Liver (tissue), 9 donors: Measurements from ENCODE around the gene NMUR2. TPM values are rescaled to one million over a fixed set of nuclear protein-coding genes. Genes with fewer than 3 reads are reported as not detected.

Experiments
- DNase-seq: peaks from one replicate; pipeline ENCODE4 v3.0.0-alpha.2; 2017; ENCODE audit warnings: low spot score
- H3K27ac ChIP-seq, 2 donors: one replicate each; pipeline ENCODE4 v1.7.0; 2013; ENCODE audit warnings: inconsistent platforms in 2 of 2, low read length in 2 of 2, control low read depth in 1 of 2, low read depth in 1 of 2, mild to moderate bottlenecking in 1 of 2
- H3K27me3 ChIP-seq, 4 donors: one replicate each; pipeline versions ENCODE4 v1.6.1 to v1.7.0; 2013; ENCODE audit warnings: low read length in 3 of 4, inconsistent platforms in 1 of 4, mild to moderate bottlenecking in 1 of 4, moderate library complexity in 1 of 4; ENCODE audit not compliant: control insufficient read depth in 4 of 4, insufficient read depth in 4 of 4
- H3K36me3 ChIP-seq, 4 donors: one replicate each; pipeline versions ENCODE4 v1.6.1 to v1.7.0; 2013; ENCODE audit warnings: low read length in 3 of 4, mild to moderate bottlenecking in 3 of 4, low read depth in 1 of 4, moderate library complexity in 1 of 4; ENCODE audit not compliant: control insufficient read depth in 4 of 4, insufficient read depth in 3 of 4
- H3K4me1 ChIP-seq, 4 donors: one replicate each; pipeline versions ENCODE4 v1.6.1 to v1.7.0; 2013; ENCODE audit warnings: low read length in 3 of 4, mild to moderate bottlenecking in 3 of 4, moderate library complexity in 1 of 4; ENCODE audit not compliant: control insufficient read depth in 4 of 4, insufficient read depth in 4 of 4
- H3K4me3 ChIP-seq, 3 donors: one replicate each; pipeline versions ENCODE4 v1.6.1 to v1.7.0; 2013; ENCODE audit warnings: low read length in 3 of 3, control low read depth in 1 of 3, low read depth in 1 of 3, mild to moderate bottlenecking in 1 of 3
- H3K9ac ChIP-seq, 2 donors: one replicate each; pipeline ENCODE4 v1.7.0; 2013; ENCODE audit warnings: low read length in 2 of 2, mild to moderate bottlenecking in 2 of 2, moderate library complexity in 2 of 2, control low read depth in 1 of 2, low read depth in 1 of 2
- H3K9me3 ChIP-seq, 4 donors: one replicate each; pipeline versions ENCODE4 v1.6.1 to v1.7.0; 2013; ENCODE audit warnings: low read length in 3 of 4; ENCODE audit not compliant: control insufficient read depth in 4 of 4
- ATF3 ChIP-seq: IDR thresholded peaks from 2 replicates; pipeline ENCODE4 v1.6.1; 2016; ENCODE audit warnings: antibody characterized with exemption
- FOXA1 ChIP-seq: IDR thresholded peaks from 2 replicates; pipeline ENCODE4 v1.6.1; 2016; ENCODE audit warnings: antibody characterized with exemption
- FOXA2 ChIP-seq: IDR thresholded peaks from 2 replicates; pipeline ENCODE4 v1.6.1; 2016; ENCODE audit warnings: antibody characterized with exemption
- GABPA ChIP-seq, 2 donors: IDR thresholded peaks in 1 of 2; conservative IDR thresholded peaks in 1 of 2; 2 replicates each; pipeline ENCODE4 v1.6.1; 2016; ENCODE audit warnings: antibody characterized with exemption in 2 of 2, mild to moderate bottlenecking in 1 of 2, moderate library complexity in 1 of 2
- HNF4G ChIP-seq: IDR thresholded peaks from 2 replicates; pipeline ENCODE4 v1.6.1; 2016; ENCODE audit warnings: antibody characterized with exemption
- JUND ChIP-seq, 2 donors: IDR thresholded peaks; 2 replicates each; pipeline ENCODE4 v1.6.1; 2016; ENCODE audit warnings: antibody characterized with exemption in 2 of 2
- MAX ChIP-seq: IDR thresholded peaks from 2 replicates; pipeline ENCODE4 v1.6.1; 2016; ENCODE audit warnings: antibody characterized with exemption
- NR2F2 ChIP-seq: IDR thresholded peaks from 2 replicates; pipeline ENCODE4 v1.6.1; 2016; ENCODE audit warnings: antibody characterized with exemption
- REST ChIP-seq: IDR thresholded peaks from 2 replicates; pipeline ENCODE4 v1.6.1; 2016; ENCODE audit warnings: antibody characterized with exemption, mild to moderate bottlenecking
- RXRA ChIP-seq, 2 donors: IDR thresholded peaks; 2 replicates each; pipeline ENCODE4 v1.6.1; 2017 to 2018; ENCODE audit warnings: antibody characterized with exemption in 2 of 2, mild to moderate bottlenecking in 1 of 2
- TAF1 ChIP-seq: conservative IDR thresholded peaks from 2 replicates; pipeline ENCODE4 v1.6.1; 2016; ENCODE audit warnings: antibody characterized with exemption, mild to moderate bottlenecking
- YY1 ChIP-seq: IDR thresholded peaks from 2 replicates; pipeline ENCODE4 v1.6.1; 2016; ENCODE audit warnings: antibody characterized with exemption, mild to moderate bottlenecking
- WGBS: extraction: QIAGEN DNeasy Blood & Tissue Kit; methylation state at CpG from one replicate; pipeline ENCODE4 v1.1.7; 2013; 5-methylcytosine and 5-hydroxymethylcytosine counted together
- polyA plus RNA-seq, 2 donors: library from polyadenylated mRNA; stranded (reverse) in 1 of 2; unstranded in 1 of 2; fragments of 200-250 nt in 1 of 2; fragments of >200 nt in 1 of 2; fragmentation: Nextera tagmentation in 1 of 2; extraction: Ambion mirVana in 1 of 2; gene quantifications; one replicate each; pipeline versions ENCODE4 v1.2.1 to v1.2.3, GENCODE V29; 2013 to 2015
- total RNA-seq, 2 donors: library from RNA; depleted of rRNA; stranded (reverse); fragments of >200 nt; gene quantifications; one replicate each; pipeline ENCODE4 v1.2.3, GENCODE V29; 2014
- TF ChIP-seq, protein P1 (sequence below): fragments of 150-350 bp; IDR thresholded peaks from 2 replicates; pipeline ENCODE4 v1.5.1; 2017; ENCODE audit warnings: improper control_type of control experiment, low read depth, low read length; ENCODE audit not compliant: missing input control
- donor health status: healthy.
- donor health status: healthy.
- donor health status: healthy.
- donor health status: healthy.
- donor health status: healthy.

NMUR2 gene
- total and polyA plus RNA-seq, 4 donors, result not detected

GRCh38 chr5:152425083-152425482 is 20.0 kb upstream of the NMUR2 start:
- WGBS, result 77% methylated on average over 2 of the region's 2 CpGs
- no peaks in the 10 kb centered on the region for H3K9me3 ChIP-seq

DNA sequence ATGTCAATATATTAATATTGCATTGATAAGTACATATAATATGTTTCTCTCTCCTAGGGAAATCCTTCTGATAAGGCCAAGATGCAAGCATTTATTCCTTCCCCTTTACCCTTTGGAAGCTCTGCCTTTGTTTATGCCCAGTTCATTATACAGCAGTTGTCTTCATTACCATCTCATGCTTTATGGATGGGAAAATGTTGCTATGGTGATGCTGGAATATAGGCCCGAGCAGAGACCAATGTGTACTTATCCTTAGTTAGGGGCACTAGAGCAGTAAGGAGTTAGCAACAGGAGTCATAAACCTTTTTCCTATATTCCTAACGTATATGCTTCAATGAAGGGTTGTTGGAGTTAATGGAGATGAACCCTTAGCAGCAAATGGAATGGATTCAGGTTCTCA is 19.4 kb upstream of the NMUR2 start:
- no peak overlapping the region for H3K9ac ChIP-seq
- H3K4me1 ChIP-seq, result no peaks in the 10 kb centered on the region
- H3K9me3 ChIP-seq, result no peaks in the 10 kb centered on the region
- no peak overlapping the region for H3K4me3 ChIP-seq
- no peak for DNase-seq
- WGBS, result 68% methylated on average over 2 of the region's 2 CpGs
- H3K36me3 ChIP-seq, result no peaks in the 10 kb centered on the region
- H3K27ac ChIP-seq, result no peak overlapping the region
- H3K27me3 ChIP-seq, result peaks cover 0 to 2% (median 0%) of the 10 kb centered on the region in 4 donors
- TF ChIP-seq FOXA2 (no peak), REST (no peak), NR2F2 (no peak), RXRA (IDR thresholded peaks at IDR 0.05) (no peak), FOXA1 (no peak), JUND (IDR thresholded peaks at IDR 0.05) (no peak), ATF3 (no peak), MAX (no peak), TAF1 (no peak), YY1 (no peak)
- TF ChIP-seq, protein P1, sequence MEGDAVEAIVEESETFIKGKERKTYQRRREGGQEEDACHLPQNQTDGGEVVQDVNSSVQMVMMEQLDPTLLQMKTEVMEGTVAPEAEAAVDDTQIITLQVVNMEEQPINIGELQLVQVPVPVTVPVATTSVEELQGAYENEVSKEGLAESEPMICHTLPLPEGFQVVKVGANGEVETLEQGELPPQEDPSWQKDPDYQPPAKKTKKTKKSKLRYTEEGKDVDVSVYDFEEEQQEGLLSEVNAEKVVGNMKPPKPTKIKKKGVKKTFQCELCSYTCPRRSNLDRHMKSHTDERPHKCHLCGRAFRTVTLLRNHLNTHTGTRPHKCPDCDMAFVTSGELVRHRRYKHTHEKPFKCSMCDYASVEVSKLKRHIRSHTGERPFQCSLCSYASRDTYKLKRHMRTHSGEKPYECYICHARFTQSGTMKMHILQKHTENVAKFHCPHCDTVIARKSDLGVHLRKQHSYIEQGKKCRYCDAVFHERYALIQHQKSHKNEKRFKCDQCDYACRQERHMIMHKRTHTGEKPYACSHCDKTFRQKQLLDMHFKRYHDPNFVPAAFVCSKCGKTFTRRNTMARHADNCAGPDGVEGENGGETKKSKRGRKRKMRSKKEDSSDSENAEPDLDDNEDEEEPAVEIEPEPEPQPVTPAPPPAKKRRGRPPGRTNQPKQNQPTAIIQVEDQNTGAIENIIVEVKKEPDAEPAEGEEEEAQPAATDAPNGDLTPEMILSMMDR, result no peak

More at GRCh38 chr5:152425083-152425482, 20.0 kb upstream of the NMUR2 start:
- no peak overlapping the region for H3K4me3 ChIP-seq
- no peak overlapping the region for H3K9ac ChIP-seq
- H3K27ac ChIP-seq, result no peak overlapping the region
- DNase-seq, result no peak
- no peaks in the 10 kb centered on the region for H3K4me1 ChIP-seq
- peaks cover 0 to 2% (median 0%) of the 10 kb centered on the region in 4 donors for H3K27me3 ChIP-seq
- TF ChIP-seq REST, result no peak
- TF ChIP-seq, protein P1, result no peak
- TF ChIP-seq HNF4G, result no peak
- TF ChIP-seq RXRA (IDR thresholded peaks at IDR 0.05), result no peak
- no peak for TF ChIP-seq NR2F2
- no peak for TF ChIP-seq TAF1
- TF ChIP-seq JUND (IDR thresholded peaks at IDR 0.05), result no peak
- no peak for TF ChIP-seq GABPA (IDR thresholded peaks at IDR 0.05 in 1 of 2, conservative IDR thresholded peaks at IDR 0.05 in 1 of 2)
- TF ChIP-seq MAX, result no peak
- H3K36me3 ChIP-seq, result no peaks in the 10 kb centered on the region
